ENCODE data around the gene VPS45.
"Not testable (repeated sequence)": the region's sequence is repeated elsewhere in the genome, so short reads cannot be mapped to it uniquely, and the experiment has no call there.

GRCh38 chr1:150051905-150052412, 15.6 kb upstream of the VPS45 start:
- TF ChIP-seq, protein P1, sequence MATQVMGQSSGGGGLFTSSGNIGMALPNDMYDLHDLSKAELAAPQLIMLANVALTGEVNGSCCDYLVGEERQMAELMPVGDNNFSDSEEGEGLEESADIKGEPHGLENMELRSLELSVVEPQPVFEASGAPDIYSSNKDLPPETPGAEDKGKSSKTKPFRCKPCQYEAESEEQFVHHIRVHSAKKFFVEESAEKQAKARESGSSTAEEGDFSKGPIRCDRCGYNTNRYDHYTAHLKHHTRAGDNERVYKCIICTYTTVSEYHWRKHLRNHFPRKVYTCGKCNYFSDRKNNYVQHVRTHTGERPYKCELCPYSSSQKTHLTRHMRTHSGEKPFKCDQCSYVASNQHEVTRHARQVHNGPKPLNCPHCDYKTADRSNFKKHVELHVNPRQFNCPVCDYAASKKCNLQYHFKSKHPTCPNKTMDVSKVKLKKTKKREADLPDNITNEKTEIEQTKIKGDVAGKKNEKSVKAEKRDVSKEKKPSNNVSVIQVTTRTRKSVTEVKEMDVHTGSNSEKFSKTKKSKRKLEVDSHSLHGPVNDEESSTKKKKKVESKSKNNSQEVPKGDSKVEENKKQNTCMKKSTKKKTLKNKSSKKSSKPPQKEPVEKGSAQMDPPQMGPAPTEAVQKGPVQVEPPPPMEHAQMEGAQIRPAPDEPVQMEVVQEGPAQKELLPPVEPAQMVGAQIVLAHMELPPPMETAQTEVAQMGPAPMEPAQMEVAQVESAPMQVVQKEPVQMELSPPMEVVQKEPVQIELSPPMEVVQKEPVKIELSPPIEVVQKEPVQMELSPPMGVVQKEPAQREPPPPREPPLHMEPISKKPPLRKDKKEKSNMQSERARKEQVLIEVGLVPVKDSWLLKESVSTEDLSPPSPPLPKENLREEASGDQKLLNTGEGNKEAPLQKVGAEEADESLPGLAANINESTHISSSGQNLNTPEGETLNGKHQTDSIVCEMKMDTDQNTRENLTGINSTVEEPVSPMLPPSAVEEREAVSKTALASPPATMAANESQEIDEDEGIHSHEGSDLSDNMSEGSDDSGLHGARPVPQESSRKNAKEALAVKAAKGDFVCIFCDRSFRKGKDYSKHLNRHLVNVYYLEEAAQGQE (IDR thresholded peaks at IDR 0.05; ENCODE audit: low read depth, low read length): not testable (repeated sequence)
- TF ChIP-seq RCOR1 (IDR thresholded peaks at IDR 0.05; ENCODE audit: low read length): not testable (repeated sequence)
- TF ChIP-seq FOSL2 (IDR thresholded peaks at IDR 0.05; ENCODE audit: borderline replicate concordance, low read depth): peak; percentile 45; the same call in 1 of the 2 replicates
- TF ChIP-seq, protein P2, sequence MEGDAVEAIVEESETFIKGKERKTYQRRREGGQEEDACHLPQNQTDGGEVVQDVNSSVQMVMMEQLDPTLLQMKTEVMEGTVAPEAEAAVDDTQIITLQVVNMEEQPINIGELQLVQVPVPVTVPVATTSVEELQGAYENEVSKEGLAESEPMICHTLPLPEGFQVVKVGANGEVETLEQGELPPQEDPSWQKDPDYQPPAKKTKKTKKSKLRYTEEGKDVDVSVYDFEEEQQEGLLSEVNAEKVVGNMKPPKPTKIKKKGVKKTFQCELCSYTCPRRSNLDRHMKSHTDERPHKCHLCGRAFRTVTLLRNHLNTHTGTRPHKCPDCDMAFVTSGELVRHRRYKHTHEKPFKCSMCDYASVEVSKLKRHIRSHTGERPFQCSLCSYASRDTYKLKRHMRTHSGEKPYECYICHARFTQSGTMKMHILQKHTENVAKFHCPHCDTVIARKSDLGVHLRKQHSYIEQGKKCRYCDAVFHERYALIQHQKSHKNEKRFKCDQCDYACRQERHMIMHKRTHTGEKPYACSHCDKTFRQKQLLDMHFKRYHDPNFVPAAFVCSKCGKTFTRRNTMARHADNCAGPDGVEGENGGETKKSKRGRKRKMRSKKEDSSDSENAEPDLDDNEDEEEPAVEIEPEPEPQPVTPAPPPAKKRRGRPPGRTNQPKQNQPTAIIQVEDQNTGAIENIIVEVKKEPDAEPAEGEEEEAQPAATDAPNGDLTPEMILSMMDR (IDR thresholded peaks at IDR 0.05): not testable (repeated sequence)
